Astrocyte (in vitro differentiated cells and primary cell): ENCODE results near the gene DPH1.
"Not testable (repeated sequence)": the region's sequence is repeated elsewhere in the genome, so short reads cannot be mapped to it uniquely, and the experiment has no call there.

ENCODE experiments used
- CTCF ChIP-seq: IDR thresholded peaks from 2 replicates; pipeline ENCODE4 v1.5.1; 2011; ENCODE audit warnings: low read depth, mild to moderate bottlenecking, inconsistent platforms, low read length, moderate library complexity; ENCODE audit not compliant: insufficient read depth
- EZH2 ChIP-seq: IDR thresholded peaks from 2 replicates; pipeline ENCODE4 v1.6.1; 2012; ENCODE audit warnings: mild to moderate bottlenecking, low read length, inconsistent platforms; ENCODE audit not compliant: insufficient read depth

GRCh38 chr17:2013220-2013993 is 16.5 kb upstream of the DPH1 start:
- TF ChIP-seq CTCF, EZH2: not testable (repeated sequence)
